Measurements from ENCODE around the gene SRGAP2B. TPM values are rescaled to one million over a fixed set of nuclear protein-coding genes. Genes with fewer than 3 reads are reported as not detected.
"Not testable (repeated sequence)": the region's sequence is repeated elsewhere in the genome, so short reads cannot be mapped to it uniquely, and the experiment has no call there.

Gene SRGAP2B
- total RNA-seq, 1 donor from 2014 or later: 33.9 TPM

- not testable (repeated sequence) for H3K27ac ChIP-seq (ENCODE audit: low read depth, low read length); H3K27me3 ChIP-seq (ENCODE audit: control insufficient read depth in 3 of 3, insufficient read depth in 3 of 3, low read length in 3 of 3); H3K9me3 ChIP-seq (ENCODE audit: control insufficient read depth in 3 of 3, low read length in 3 of 3); H3K36me3 ChIP-seq (ENCODE audit: control insufficient read depth in 3 of 3, insufficient read depth in 3 of 3, low read length in 3 of 3); H3K4me3 ChIP-seq (ENCODE audit: low read length in 3 of 3); H3K9ac ChIP-seq (ENCODE audit: low read depth in 1 of 3, low read length in 3 of 3); H3K4me1 ChIP-seq (ENCODE audit: control insufficient read depth in 3 of 3, insufficient read depth in 3 of 3, low read length in 3 of 3)
Observed at GRCh38 chr1:144998981-144999273, 96.2 kb downstream of the SRGAP2B start.

DNA sequence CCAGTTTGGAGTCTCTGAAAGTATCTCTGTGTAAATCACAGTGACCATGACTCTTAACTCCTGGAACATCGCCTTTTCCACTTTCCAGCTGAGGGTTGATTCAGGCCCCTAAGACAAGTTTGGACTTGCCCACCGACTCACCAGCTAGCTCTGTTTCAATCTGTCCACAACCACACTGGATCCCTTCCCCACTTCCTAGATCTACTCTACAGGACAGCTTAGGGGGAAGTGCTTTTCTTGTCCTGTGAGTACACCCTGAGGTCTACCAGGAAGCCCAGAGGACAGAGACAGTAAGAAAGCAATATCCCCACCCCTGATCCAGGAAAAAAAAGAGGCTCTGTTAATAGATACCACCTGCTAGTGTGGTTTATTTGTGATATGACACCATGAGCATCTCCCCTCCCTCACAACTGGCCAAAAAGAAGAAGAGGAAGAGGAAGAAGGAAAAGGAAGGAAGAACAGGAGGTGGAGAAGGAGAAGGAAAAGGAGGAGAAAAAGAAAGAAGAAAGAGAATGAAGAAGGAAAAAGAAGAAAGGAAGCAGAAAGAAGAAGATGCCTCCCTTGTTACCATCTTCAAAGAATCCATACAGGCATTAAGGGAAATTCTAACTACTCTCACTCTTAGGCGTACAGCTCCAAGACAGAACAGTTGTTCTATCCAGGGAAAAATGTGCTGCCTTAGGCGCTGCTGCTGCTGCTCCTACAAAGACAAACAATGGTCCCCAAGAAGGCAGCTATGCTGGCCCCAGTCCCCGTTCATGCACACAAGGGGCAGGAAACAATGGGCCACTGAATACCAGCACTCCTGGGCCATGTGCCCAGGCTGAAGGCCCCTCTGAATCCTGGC, 96.8 kb downstream of the SRGAP2B start:
- H3K9me3 ChIP-seq (ENCODE audit: control insufficient read depth in 3 of 3, low read length in 3 of 3); H3K36me3 ChIP-seq (ENCODE audit: control insufficient read depth in 3 of 3, insufficient read depth in 3 of 3, low read length in 3 of 3); H3K27ac ChIP-seq (ENCODE audit: low read depth, low read length); H3K27me3 ChIP-seq (ENCODE audit: control insufficient read depth in 3 of 3, insufficient read depth in 3 of 3, low read length in 3 of 3); H3K4me1 ChIP-seq (ENCODE audit: control insufficient read depth in 3 of 3, insufficient read depth in 3 of 3, low read length in 3 of 3); H3K9ac ChIP-seq (ENCODE audit: low read depth in 1 of 3, low read length in 3 of 3); H3K4me3 ChIP-seq (ENCODE audit: low read length in 3 of 3): not testable (repeated sequence)

- not testable (repeated sequence) for H3K27ac ChIP-seq (ENCODE audit: low read depth, low read length); H3K4me1 ChIP-seq (ENCODE audit: control insufficient read depth in 3 of 3, insufficient read depth in 3 of 3, low read length in 3 of 3); H3K36me3 ChIP-seq (ENCODE audit: control insufficient read depth in 3 of 3, insufficient read depth in 3 of 3, low read length in 3 of 3); H3K27me3 ChIP-seq (ENCODE audit: control insufficient read depth in 3 of 3, insufficient read depth in 3 of 3, low read length in 3 of 3); H3K9ac ChIP-seq (ENCODE audit: low read depth in 1 of 3, low read length in 3 of 3); H3K9me3 ChIP-seq (ENCODE audit: control insufficient read depth in 3 of 3, low read length in 3 of 3); H3K4me3 ChIP-seq (ENCODE audit: low read length in 3 of 3)
Observed at GRCh38 chr1:144995833-144996410, 99.2 kb downstream of the SRGAP2B start.

- H3K36me3 ChIP-seq (ENCODE audit: control insufficient read depth in 3 of 3, insufficient read depth in 3 of 3, low read length in 3 of 3); H3K4me1 ChIP-seq (ENCODE audit: control insufficient read depth in 3 of 3, insufficient read depth in 3 of 3, low read length in 3 of 3); H3K9me3 ChIP-seq (ENCODE audit: control insufficient read depth in 3 of 3, low read length in 3 of 3); H3K4me3 ChIP-seq (ENCODE audit: low read length in 3 of 3); H3K9ac ChIP-seq (ENCODE audit: low read depth in 1 of 3, low read length in 3 of 3); H3K27me3 ChIP-seq (ENCODE audit: control insufficient read depth in 3 of 3, insufficient read depth in 3 of 3, low read length in 3 of 3); H3K27ac ChIP-seq (ENCODE audit: low read depth, low read length): not testable (repeated sequence)
Observed at GRCh38 chr1:144992915-144993314, 102.2 kb downstream of the SRGAP2B start.

GRCh38 chr1:144990611-144991010, 104.5 kb downstream of the SRGAP2B start:
- H3K4me3 ChIP-seq (ENCODE audit: low read length in 3 of 3): not testable (repeated sequence)

DNA sequence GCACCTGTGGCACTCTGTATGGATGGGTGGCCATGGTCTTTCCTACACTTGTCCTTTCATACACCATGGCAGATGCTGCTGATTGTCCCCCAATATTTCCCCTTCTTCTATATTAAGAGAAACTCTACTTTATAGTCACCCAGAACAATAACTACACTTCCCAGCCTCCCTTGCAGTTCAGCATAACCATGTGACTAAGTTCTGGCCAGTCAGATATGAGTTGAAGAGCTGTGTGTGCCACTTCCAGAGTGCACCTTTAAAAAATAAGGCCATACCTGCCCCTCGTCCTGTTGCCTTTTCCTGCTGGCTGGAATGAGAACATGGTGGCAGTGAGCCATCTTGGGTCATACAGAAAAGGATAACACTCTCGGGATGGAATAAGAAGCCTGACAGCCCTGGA, 108.0 kb downstream of the SRGAP2B start:
- H3K27me3 ChIP-seq (ENCODE audit: control insufficient read depth in 3 of 3, insufficient read depth in 3 of 3, low read length in 3 of 3); H3K9ac ChIP-seq (ENCODE audit: low read depth in 1 of 3, low read length in 3 of 3); H3K4me1 ChIP-seq (ENCODE audit: control insufficient read depth in 3 of 3, insufficient read depth in 3 of 3, low read length in 3 of 3); H3K4me3 ChIP-seq (ENCODE audit: low read length in 3 of 3); H3K27ac ChIP-seq (ENCODE audit: low read depth, low read length); H3K36me3 ChIP-seq (ENCODE audit: control insufficient read depth in 3 of 3, insufficient read depth in 3 of 3, low read length in 3 of 3); H3K9me3 ChIP-seq (ENCODE audit: control insufficient read depth in 3 of 3, low read length in 3 of 3): not testable (repeated sequence)

More at GRCh38 chr1:144990611-144991010, 104.5 kb downstream of the SRGAP2B start:
- H3K9me3 ChIP-seq (ENCODE audit: control insufficient read depth in 3 of 3, low read length in 3 of 3); H3K9ac ChIP-seq (ENCODE audit: low read depth in 1 of 3, low read length in 3 of 3); H3K27me3 ChIP-seq (ENCODE audit: control insufficient read depth in 3 of 3, insufficient read depth in 3 of 3, low read length in 3 of 3); H3K36me3 ChIP-seq (ENCODE audit: control insufficient read depth in 3 of 3, insufficient read depth in 3 of 3, low read length in 3 of 3); H3K4me1 ChIP-seq (ENCODE audit: control insufficient read depth in 3 of 3, insufficient read depth in 3 of 3, low read length in 3 of 3); H3K27ac ChIP-seq (ENCODE audit: low read depth, low read length): not testable (repeated sequence)

DNA sequence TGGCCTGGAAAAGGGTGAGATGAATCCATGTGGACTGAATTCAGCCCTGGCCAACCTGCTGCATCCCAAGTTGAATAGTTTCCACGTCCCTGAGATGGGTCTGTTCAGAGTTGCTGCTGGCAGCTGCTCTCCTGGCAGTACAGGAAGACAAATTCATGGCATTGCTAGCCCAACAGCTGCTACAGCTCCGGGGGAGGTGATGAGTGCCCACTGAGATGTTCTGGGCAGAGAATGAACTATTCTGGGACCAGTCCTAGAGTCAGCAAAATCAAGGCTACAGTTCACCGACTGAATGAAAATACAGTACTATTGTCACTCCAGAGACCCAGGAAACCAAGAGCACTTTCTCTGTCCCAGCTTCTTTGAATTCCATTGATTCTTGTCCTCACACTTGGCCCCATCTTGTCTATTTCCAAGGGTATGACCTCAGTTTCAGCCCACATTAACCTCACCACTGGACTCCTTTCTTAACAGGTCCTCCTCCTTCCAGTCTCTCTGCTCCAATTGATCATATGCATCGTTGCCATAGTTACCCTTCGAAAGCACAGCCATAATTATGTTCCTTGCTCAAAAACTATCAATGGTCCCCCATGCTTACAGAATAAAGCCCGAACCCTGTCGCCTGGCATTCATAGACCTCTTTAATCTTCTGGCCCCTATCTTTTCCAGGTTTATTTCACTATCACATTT, 108.8 kb downstream of the SRGAP2B start:
- not testable (repeated sequence) for H3K4me1 ChIP-seq (ENCODE audit: control insufficient read depth in 3 of 3, insufficient read depth in 3 of 3, low read length in 3 of 3); H3K27ac ChIP-seq (ENCODE audit: low read depth, low read length); H3K36me3 ChIP-seq (ENCODE audit: control insufficient read depth in 3 of 3, insufficient read depth in 3 of 3, low read length in 3 of 3); H3K9me3 ChIP-seq (ENCODE audit: control insufficient read depth in 3 of 3, low read length in 3 of 3); H3K4me3 ChIP-seq (ENCODE audit: low read length in 3 of 3); H3K9ac ChIP-seq (ENCODE audit: low read depth in 1 of 3, low read length in 3 of 3); H3K27me3 ChIP-seq (ENCODE audit: control insufficient read depth in 3 of 3, insufficient read depth in 3 of 3, low read length in 3 of 3)

- H3K4me1 ChIP-seq (ENCODE audit: control insufficient read depth in 3 of 3, insufficient read depth in 3 of 3, low read length in 3 of 3); H3K27ac ChIP-seq (ENCODE audit: low read depth, low read length); H3K27me3 ChIP-seq (ENCODE audit: control insufficient read depth in 3 of 3, insufficient read depth in 3 of 3, low read length in 3 of 3); H3K9ac ChIP-seq (ENCODE audit: low read depth in 1 of 3, low read length in 3 of 3); H3K36me3 ChIP-seq (ENCODE audit: control insufficient read depth in 3 of 3, insufficient read depth in 3 of 3, low read length in 3 of 3); H3K9me3 ChIP-seq (ENCODE audit: control insufficient read depth in 3 of 3, low read length in 3 of 3); H3K4me3 ChIP-seq (ENCODE audit: low read length in 3 of 3): not testable (repeated sequence)
Observed at GRCh38 chr1:144985550-144986170, 109.5 kb downstream of the SRGAP2B start.

DNA sequence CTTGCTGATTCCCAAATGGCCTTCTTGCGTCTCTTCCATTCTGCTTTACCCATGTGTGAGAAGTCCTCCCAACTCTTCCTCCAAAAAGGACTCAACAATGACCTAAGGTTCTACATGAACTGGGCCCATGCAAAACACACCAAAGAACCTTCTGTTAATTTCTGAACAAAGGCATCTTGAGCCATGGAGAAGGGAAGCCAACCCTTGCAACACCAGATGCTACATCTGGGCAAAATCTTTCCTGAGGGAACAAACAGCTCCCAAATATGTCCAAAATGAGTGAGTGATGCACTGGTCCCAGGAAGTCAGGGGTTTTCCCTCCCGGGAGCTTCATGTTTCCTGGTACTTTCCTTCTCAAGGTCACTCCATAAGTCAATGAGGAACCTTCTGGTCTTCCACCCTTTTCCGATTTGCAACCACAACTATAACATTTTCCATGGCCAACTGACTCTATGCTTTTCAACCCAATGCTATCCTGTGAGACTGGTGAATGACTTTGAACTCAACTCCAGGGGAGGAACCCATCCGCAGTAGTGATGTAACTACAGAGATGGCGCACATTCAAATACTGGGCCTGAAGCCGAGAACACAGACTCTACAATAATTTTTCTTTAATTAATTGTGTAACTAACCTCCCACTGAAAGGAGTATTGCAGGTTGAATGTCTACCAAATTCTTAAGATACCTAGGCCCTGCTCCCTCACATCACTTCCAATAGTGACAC, 112.2 kb downstream of the SRGAP2B start:
- H3K4me1 ChIP-seq (ENCODE audit: control insufficient read depth in 3 of 3, insufficient read depth in 3 of 3, low read length in 3 of 3); H3K9ac ChIP-seq (ENCODE audit: low read depth in 1 of 3, low read length in 3 of 3); H3K4me3 ChIP-seq (ENCODE audit: low read length in 3 of 3); H3K27me3 ChIP-seq (ENCODE audit: control insufficient read depth in 3 of 3, insufficient read depth in 3 of 3, low read length in 3 of 3); H3K27ac ChIP-seq (ENCODE audit: low read depth, low read length); H3K9me3 ChIP-seq (ENCODE audit: control insufficient read depth in 3 of 3, low read length in 3 of 3); H3K36me3 ChIP-seq (ENCODE audit: control insufficient read depth in 3 of 3, insufficient read depth in 3 of 3, low read length in 3 of 3): not testable (repeated sequence)

GRCh38 chr1:144981157-144981556, 114.0 kb downstream of the SRGAP2B start:
- not testable (repeated sequence) for H3K9ac ChIP-seq (ENCODE audit: low read depth in 1 of 3, low read length in 3 of 3); H3K27me3 ChIP-seq (ENCODE audit: control insufficient read depth in 3 of 3, insufficient read depth in 3 of 3, low read length in 3 of 3); H3K36me3 ChIP-seq (ENCODE audit: control insufficient read depth in 3 of 3, insufficient read depth in 3 of 3, low read length in 3 of 3); H3K4me3 ChIP-seq (ENCODE audit: low read length in 3 of 3); H3K9me3 ChIP-seq (ENCODE audit: control insufficient read depth in 3 of 3, low read length in 3 of 3); H3K27ac ChIP-seq (ENCODE audit: low read depth, low read length); H3K4me1 ChIP-seq (ENCODE audit: control insufficient read depth in 3 of 3, insufficient read depth in 3 of 3, low read length in 3 of 3)
